K562 (cell line): Measurements from ENCODE around the gene CRYZ. TPM values are rescaled to one million over a fixed set of nuclear protein-coding genes. Genes with fewer than 3 reads are reported as not detected.
"Not testable (repeated sequence)": the region's sequence is repeated elsewhere in the genome, so short reads cannot be mapped to it uniquely, and the experiment has no call there.

ENCODE experiments used
- ATAC-seq: fragments of 200-7000 bp; cut with Tn5 transposase; 3 replicates; pipeline ENCODE4 v1.9.1; 2020; ENCODE audit warnings: moderate library complexity
- BruUV-seq: library from RNA; stranded (reverse); fragments of 400-500 nt; replicated peaks from 2 replicates; lab custom pipeline; 2021; lab: Mats Ljungman, UMichigan
- CTCF ChIA-PET: fragments of 300-600 bp; formaldehyde crosslinking; extraction: SDS; loops from one replicate; lab custom pipeline; 2021; ENCODE audit warnings: low intra/inter-chr PET ratio; lab: Yijun Ruan, JAX
- POLR2A ChIA-PET: fragments of 300-600, 350-650 bp; sonication (Branson Sonifier 250); formaldehyde crosslinking; extraction: SDS; loops from one replicate; lab custom pipeline; 2021; ENCODE audit warnings: antibody characterized with exemption, inconsistent platforms; lab: Yijun Ruan, JAX
- DNase-seq, 4 experiments: peaks; one replicate each; pipeline versions ENCODE4 v3.0.0 to v3.0.0-alpha.2; 2011 to 2018; ENCODE audit warnings: low spot score in 3 of 4, mixed read lengths in 3 of 4; ENCODE audit errors: extremely low read depth in 1 of 4
- FAIRE-seq: peaks from 2 replicates; lab custom pipeline; 2011; peaks lifted over from hg19 to GRCh38; lab: Jason Lieb, UNC
- H2AFZ ChIP-seq: 2 replicates; pipeline ENCODE4 v1.6.0; 2011; ENCODE audit warnings: low read depth, low read length, control low read depth, inconsistent platforms
- H3K27ac ChIP-seq: fragments of 200-600 bp; 3 replicates; pipeline ENCODE4 v1.8.0; 2011; ENCODE audit warnings: low read depth, mild to moderate bottlenecking, control low read depth, inconsistent platforms, low read length, moderate library complexity, mixed read lengths; ENCODE audit errors: extremely low read depth
- H3K27me3 ChIP-seq, 2 experiments: fragments of 300-600 bp in 1 of 2; 2 replicates in 1 of 2; 3 replicates in 1 of 2; pipeline versions ENCODE4 v1.6.0 to v1.8.0; 2011; ENCODE audit warnings: inconsistent platforms in 2 of 2, low read length in 2 of 2, mild to moderate bottlenecking in 1 of 2, mixed read lengths in 1 of 2, moderate library complexity in 1 of 2; ENCODE audit not compliant: control insufficient read depth in 2 of 2, insufficient read depth in 2 of 2
- H3K36me3 ChIP-seq: fragments of 300-600 bp; 3 replicates; pipeline ENCODE4 v1.8.0; 2011; ENCODE audit warnings: mild to moderate bottlenecking, low read length, inconsistent platforms; ENCODE audit not compliant: control insufficient read depth, insufficient read depth
- H3K4me1 ChIP-seq, 2 experiments: fragments of 200-600 bp in 1 of 2; replicated peaks in 1 of 2; 2 replicates in 1 of 2; 3 replicates in 1 of 2; pipeline versions ENCODE4 v1.5.1 to v1.8.0; 2011; ENCODE audit warnings: inconsistent platforms in 2 of 2, low read length in 2 of 2, mild to moderate bottlenecking in 1 of 2, mixed read lengths in 1 of 2, moderate library complexity in 1 of 2; ENCODE audit not compliant: control insufficient read depth in 2 of 2, insufficient read depth in 2 of 2
- H3K4me2 ChIP-seq: 2 replicates; pipeline ENCODE4 v1.6.1; 2011; ENCODE audit warnings: low read length, control low read depth, inconsistent platforms, mixed read lengths; ENCODE audit not compliant: insufficient read depth
- H3K4me3 ChIP-seq: fragments of 200-600 bp; sonication (generic), shearing (Covaris generic); 2 replicates; pipeline ENCODE4 v1.5.1; 2016; ENCODE audit warnings: control low read depth, inconsistent platforms
- H3K79me2 ChIP-seq: fragments of 200-600 bp; 3 replicates; pipeline ENCODE4 v1.8.0; 2011; ENCODE audit warnings: low read length, inconsistent platforms; ENCODE audit not compliant: control insufficient read depth, insufficient read depth
- H3K9ac ChIP-seq, 2 experiments: 2 replicates each; pipeline versions ENCODE4 v1.6.0 to v1.6.1; 2011; ENCODE audit warnings: low read depth in 2 of 2, low read length in 2 of 2, control low read depth in 1 of 2, inconsistent platforms in 1 of 2, mild to moderate bottlenecking in 1 of 2, mixed read lengths in 1 of 2; ENCODE audit not compliant: insufficient read depth in 1 of 2
- H3K9me1 ChIP-seq: one replicate; pipeline ENCODE4 v1.6.0; 2011; ENCODE audit warnings: inconsistent platforms, mild to moderate bottlenecking, low read length, moderate library complexity; ENCODE audit not compliant: control insufficient read depth, insufficient read depth
- H3K9me3 ChIP-seq: replicated peaks from 2 replicates; pipeline ENCODE4 v1.5.1; 2011; ENCODE audit warnings: low read depth, low read length, inconsistent platforms; ENCODE audit not compliant: control insufficient read depth, insufficient read depth
- H4K20me1 ChIP-seq: replicated peaks from 2 replicates; pipeline ENCODE4 v1.6.1; 2011; ENCODE audit warnings: low read length, inconsistent platforms, mixed read lengths; ENCODE audit not compliant: control insufficient read depth, insufficient read depth
- CBFA2T3 ChIP-seq: fragments of 450-650 bp; IDR thresholded peaks from 2 replicates; pipeline ENCODE4 v1.6.1; 2017
- DACH1 ChIP-seq: fragments of 450-650 bp; IDR thresholded peaks from 2 replicates; pipeline ENCODE4 v1.6.1; 2018; ENCODE audit not compliant: partially characterized antibody
- MBD2 ChIP-seq: sonication (generic); IDR thresholded peaks from 2 replicates; pipeline ENCODE4 v1.6.1; 2016; ENCODE audit warnings: low read depth, borderline replicate concordance
- NCOA6 ChIP-seq: fragments of 450-650 bp; IDR thresholded peaks from 2 replicates; pipeline ENCODE4 v1.6.1; 2017; ENCODE audit warnings: mild to moderate bottlenecking
- WGBS: fragments of 100-300 bp; shearing (Covaris generic); methylation state at CpG from one replicate; pipeline ENCODE4 v1.1.6; 2016; ENCODE audit warnings: low coverage, mixed read lengths; ENCODE audit not compliant: insufficient coverage; ENCODE audit errors: missing lambda C conversion rate; 5-methylcytosine and 5-hydroxymethylcytosine counted together
- in situ Hi-C: fragments of 300-500 bp; cut with MboI; formaldehyde crosslinking; loops from 4 replicates; pipeline ENCODE4 v1.15.0; 2018; ENCODE audit warnings: inconsistent platforms, mixed read lengths
- intact Hi-C: fragments of 100-400 bp; cut with micrococcal nuclease; formaldehyde crosslinking; loops from 2 replicates; pipeline ENCODE4 v1.14.2; 2022
- polyA plus RNA-seq, 8 experiments: library from polyadenylated mRNA; depleted of rRNA in 4 of 8; stranded (reverse) in 5 of 8; unstranded in 3 of 8; fragments of >200 nt; fragmentation: Nextera tagmentation in 2 of 8; fragmentation: Illumina TruSeq in 1 of 8; extraction: Ambion mirVana in 2 of 8; extraction: Trizol in 1 of 8; gene quantifications; 2 replicates each; pipeline versions ENCODE4 v1.2.1 to v1.2.3, GENCODE V29; 2011 to 2014; ENCODE audit warnings: inconsistent platforms in 1 of 8, missing spikeins in 1 of 8
- total RNA-seq, 7 experiments: library from RNA; depleted of rRNA in 6 of 7; stranded (reverse); fragments of >200 nt in 6 of 7; fragmentation: Illumina TruSeq in 2 of 7; extraction: Trizol in 2 of 7; gene quantifications; 2 replicates each; pipeline versions ENCODE4 v1.2.1 to v1.2.3, GENCODE V29; 2011 to 2021; ENCODE audit warnings: low replicate concordance in 1 of 7
- TF ChIP-seq, protein P1 (sequence below): sonication (generic); formaldehyde crosslinking; IDR thresholded peaks from 2 replicates; pipeline ENCODE4 v1.9.0; 2022; ENCODE audit warnings: mild to moderate bottlenecking, missing genetic modification reagents
- TF ChIP-seq, protein P2 (sequence below): fragments of 250-450 bp; sonication (Bioruptor Pico); IDR thresholded peaks from 2 replicates; pipeline ENCODE4 v1.8.0; 2022; ENCODE audit warnings: moderate library complexity, mild to moderate bottlenecking, inconsistent platforms
- TF ChIP-seq, protein P3 (sequence below), 3 experiments: fragments of 200-800 bp in 1 of 3; sonication (Bioruptor generic) in 1 of 3; sonication (generic) in 1 of 3; formaldehyde crosslinking in 1 of 3; IDR thresholded peaks; 2 replicates each; pipeline versions ENCODE4 v1.6.1 to v1.8.0; 2016 to 2022; ENCODE audit warnings: mild to moderate bottlenecking in 2 of 3, missing compliant biosample characterization in 2 of 3, missing genetic modification characterization in 2 of 3, missing genetic modification reagents in 1 of 3
- TF ChIP-seq, protein P4 (sequence below): fragments of 450-650 bp; formaldehyde crosslinking; conservative IDR thresholded peaks from 2 replicates; pipeline ENCODE4 v1.4.0; 2022; ENCODE audit warnings: mild to moderate bottlenecking, missing genetic modification characterization
- TF ChIP-seq, protein P5 (sequence below): fragments of 450-650 bp; IDR thresholded peaks from 2 replicates; pipeline ENCODE4 v1.6.1; 2017; ENCODE audit warnings: mild to moderate bottlenecking, moderate library complexity

Gene CRYZ
- total and polyA plus RNA-seq, 9 of the 15 experiments (the other 6 are each of a cell fraction or from before 2014, with no cell fraction given), result 51.7 to 179 (median 81.4) TPM

DNA sequence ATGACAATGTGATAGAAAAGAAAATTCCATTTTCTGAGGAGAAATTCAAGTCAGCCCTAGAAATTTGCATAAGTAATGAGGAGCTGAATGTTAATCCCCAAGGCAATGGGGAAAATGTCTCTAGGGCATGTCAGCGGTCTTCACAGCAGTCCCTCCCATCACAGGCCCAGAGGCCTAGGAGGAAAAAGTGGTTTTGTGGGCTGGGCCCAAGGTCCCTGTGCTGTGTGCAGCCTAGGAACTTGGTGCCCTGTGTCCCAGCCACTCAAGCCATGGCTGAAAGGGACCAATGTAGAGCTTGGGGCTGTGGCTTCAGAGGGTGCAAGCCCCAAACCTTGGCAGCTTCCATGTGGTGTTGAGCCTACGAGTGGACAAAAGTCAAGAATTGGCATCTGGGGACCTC lies 23.8 kb upstream of the CRYZ start:
- DNase-seq, H3K4me2 ChIP-seq, H3K4me3 ChIP-seq, H3K9ac ChIP-seq, H3K27me3 ChIP-seq, H2AFZ ChIP-seq, FAIRE-seq, H3K4me1 ChIP-seq, BruUV-seq, CTCF ChIA-PET, H3K79me2 ChIP-seq, intact Hi-C loops, H3K27ac ChIP-seq, ATAC-seq, H3K9me3 ChIP-seq, in situ Hi-C loops, H3K9me1 ChIP-seq, H4K20me1 ChIP-seq: not testable (repeated sequence)
- peaks cover 71% of the 10 kb centered on the region; the same call in 2 of the 3 replicates for H3K36me3 ChIP-seq
- 100% methylated on average over 2 of the region's 2 CpGs for WGBS
- POLR2A ChIA-PET, result interaction anchor here (0.6 kb wide), 1 partner anchor 23 kb away, joined by 3 read pairs; no protein-coding TSS in a partner anchor

DNA sequence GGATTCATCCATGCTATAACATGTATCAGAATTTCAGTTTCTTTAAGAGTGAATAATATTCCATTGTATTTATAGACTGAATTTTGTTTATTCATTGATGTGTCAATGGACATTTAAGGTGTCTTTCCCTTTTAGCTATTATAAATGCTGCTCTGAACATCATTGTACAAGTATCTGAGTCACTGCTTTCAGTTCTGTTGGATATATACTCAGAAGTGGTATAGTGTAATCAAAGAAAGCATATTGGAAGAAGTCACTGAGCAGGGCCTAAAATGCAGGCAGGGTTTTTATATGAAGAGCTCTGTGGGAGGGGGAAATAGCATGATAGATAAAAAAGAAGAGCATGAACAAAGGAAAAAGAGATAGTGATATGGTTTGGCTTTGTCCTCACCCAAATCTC lies 22.6 kb upstream of the CRYZ start:
- Histone ChIP-seq H3K36me3 (peaks cover 68% of the 10 kb centered on the region; the same call in 2 of the 3 replicates), H3K9me1 (no peaks in the 10 kb centered on the region)
- TF ChIP-seq, protein P1, sequence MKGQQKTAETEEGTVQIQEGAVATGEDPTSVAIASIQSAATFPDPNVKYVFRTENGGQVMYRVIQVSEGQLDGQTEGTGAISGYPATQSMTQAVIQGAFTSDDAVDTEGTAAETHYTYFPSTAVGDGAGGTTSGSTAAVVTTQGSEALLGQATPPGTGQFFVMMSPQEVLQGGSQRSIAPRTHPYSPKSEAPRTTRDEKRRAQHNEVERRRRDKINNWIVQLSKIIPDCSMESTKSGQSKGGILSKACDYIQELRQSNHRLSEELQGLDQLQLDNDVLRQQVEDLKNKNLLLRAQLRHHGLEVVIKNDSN (CRISPR knock-in tag), result no peak
- TF ChIP-seq, protein P2, sequence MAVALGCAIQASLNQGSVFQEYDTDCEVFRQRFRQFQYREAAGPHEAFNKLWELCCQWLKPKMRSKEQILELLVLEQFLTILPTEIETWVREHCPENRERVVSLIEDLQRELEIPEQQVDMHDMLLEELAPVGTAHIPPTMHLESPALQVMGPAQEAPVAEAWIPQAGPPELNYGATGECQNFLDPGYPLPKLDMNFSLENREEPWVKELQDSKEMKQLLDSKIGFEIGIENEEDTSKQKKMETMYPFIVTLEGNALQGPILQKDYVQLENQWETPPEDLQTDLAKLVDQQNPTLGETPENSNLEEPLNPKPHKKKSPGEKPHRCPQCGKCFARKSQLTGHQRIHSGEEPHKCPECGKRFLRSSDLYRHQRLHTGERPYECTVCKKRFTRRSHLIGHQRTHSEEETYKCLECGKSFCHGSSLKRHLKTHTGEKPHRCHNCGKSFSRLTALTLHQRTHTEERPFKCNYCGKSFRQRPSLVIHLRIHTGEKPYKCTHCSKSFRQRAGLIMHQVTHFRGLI (CRISPR knock-in tag), result no peak
- TF ChIP-seq NCOA6 (no peak), MBD2 (no peak), CBFA2T3 (no peak), DACH1 (no peak)
- TF ChIP-seq, protein P3, sequence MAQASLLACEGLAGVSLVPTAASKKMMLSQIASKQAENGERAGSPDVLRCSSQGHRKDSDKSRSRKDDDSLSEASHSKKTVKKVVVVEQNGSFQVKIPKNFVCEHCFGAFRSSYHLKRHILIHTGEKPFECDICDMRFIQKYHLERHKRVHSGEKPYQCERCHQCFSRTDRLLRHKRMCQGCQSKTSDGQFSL (CRISPR knock-in tag; IDR thresholded peaks at IDR 0.05), result no peak
- TF ChIP-seq, protein P3 (tag; IDR thresholded peaks at IDR 0.05), result no peak
- TF ChIP-seq, protein P4, sequence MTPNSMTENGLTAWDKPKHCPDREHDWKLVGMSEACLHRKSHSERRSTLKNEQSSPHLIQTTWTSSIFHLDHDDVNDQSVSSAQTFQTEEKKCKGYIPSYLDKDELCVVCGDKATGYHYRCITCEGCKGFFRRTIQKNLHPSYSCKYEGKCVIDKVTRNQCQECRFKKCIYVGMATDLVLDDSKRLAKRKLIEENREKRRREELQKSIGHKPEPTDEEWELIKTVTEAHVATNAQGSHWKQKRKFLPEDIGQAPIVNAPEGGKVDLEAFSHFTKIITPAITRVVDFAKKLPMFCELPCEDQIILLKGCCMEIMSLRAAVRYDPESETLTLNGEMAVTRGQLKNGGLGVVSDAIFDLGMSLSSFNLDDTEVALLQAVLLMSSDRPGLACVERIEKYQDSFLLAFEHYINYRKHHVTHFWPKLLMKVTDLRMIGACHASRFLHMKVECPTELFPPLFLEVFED, result no peak
- TF ChIP-seq, protein P5, sequence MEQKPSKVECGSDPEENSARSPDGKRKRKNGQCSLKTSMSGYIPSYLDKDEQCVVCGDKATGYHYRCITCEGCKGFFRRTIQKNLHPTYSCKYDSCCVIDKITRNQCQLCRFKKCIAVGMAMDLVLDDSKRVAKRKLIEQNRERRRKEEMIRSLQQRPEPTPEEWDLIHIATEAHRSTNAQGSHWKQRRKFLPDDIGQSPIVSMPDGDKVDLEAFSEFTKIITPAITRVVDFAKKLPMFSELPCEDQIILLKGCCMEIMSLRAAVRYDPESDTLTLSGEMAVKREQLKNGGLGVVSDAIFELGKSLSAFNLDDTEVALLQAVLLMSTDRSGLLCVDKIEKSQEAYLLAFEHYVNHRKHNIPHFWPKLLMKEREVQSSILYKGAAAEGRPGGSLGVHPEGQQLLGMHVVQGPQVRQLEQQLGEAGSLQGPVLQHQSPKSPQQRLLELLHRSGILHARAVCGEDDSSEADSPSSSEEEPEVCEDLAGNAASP, result no peak

More for the DNA sequence above, 22.6 kb upstream of the CRYZ start:
- Histone ChIP-seq H3K4me1 (no peaks in the 10 kb centered on the region), H3K4me3 (no peak overlapping the region), H2AFZ (no peak overlapping the region), H3K79me2 (no peaks in the 10 kb centered on the region), H3K27ac (no peak overlapping the region), H3K4me2 (no peak overlapping the region), H3K9me3 (0 out of 2 replicates have a peak, but pooled peaks cover 2% of the 10 kb centered on the region), H4K20me1 (no peaks in the 10 kb centered on the region), H3K9ac (no peak overlapping the region), H3K27me3 (no peaks in the 10 kb centered on the region)
- FAIRE-seq, result no peak
- BruUV-seq, result no TSS peak
- POLR2A ChIA-PET, result no interaction called here
- DNase-seq, result no peak
- CTCF ChIA-PET, result no interaction called here
- ATAC-seq, result no peak
- in situ Hi-C loops, result no loop called here
- intact Hi-C loops, result no loop called here
